ENCODE measurements around the gene UBD.

The UBD gene

GRCh38 chr6:29559524-29560287 is at the start of gene UBD:
UBD (minus strand) TSS chr6:29559732; CDS start chr6:29559701, 31 bp downstream.
- DNase-seq (ENCODE audit: low read depth in 2 of 2) = no peak

GRCh38 chr6:29608131-29608530 is 48.6 kb upstream of the UBD start:
- no peak for DNase-seq (ENCODE audit: low read depth in 2 of 2)

- no peak for DNase-seq (ENCODE audit: low read depth in 2 of 2)
Measured at GRCh38 chr6:29603930-29604329, 44.4 kb upstream of the UBD start.

- no peak for DNase-seq (ENCODE audit: low read depth in 2 of 2)
Measured at GRCh38 chr6:29603456-29603855, 43.9 kb upstream of the UBD start.

GRCh38 chr6:29602564-29603361 is 43.2 kb upstream of the UBD start:
- DNase-seq (ENCODE audit: low read depth in 2 of 2) = no peak

- DNase-seq (ENCODE audit: low read depth in 2 of 2) = no peak
Measured at GRCh38 chr6:29598172-29598747, 38.7 kb upstream of the UBD start.

GRCh38 chr6:29597184-29597583 is 37.7 kb upstream of the UBD start:
- no peak for DNase-seq (ENCODE audit: low read depth in 2 of 2)

GRCh38 chr6:29596381-29596900 is 36.9 kb upstream of the UBD start:
- no peak for DNase-seq (ENCODE audit: low read depth in 2 of 2)

- no peak for DNase-seq (ENCODE audit: low read depth in 2 of 2)
Measured at GRCh38 chr6:29593199-29593855, 33.8 kb upstream of the UBD start.

GRCh38 chr6:29591677-29592076 is 32.1 kb upstream of the UBD start:
- no peak for DNase-seq (ENCODE audit: low read depth in 2 of 2)

- no peak for DNase-seq (ENCODE audit: low read depth in 2 of 2)
Measured at GRCh38 chr6:29590218-29590808, 30.8 kb upstream of the UBD start.

GRCh38 chr6:29589423-29590048 is 30.0 kb upstream of the UBD start:
- peak; percentile 22 to 46 for DNase-seq (ENCODE audit: low read depth in 2 of 2)

GRCh38 chr6:29584821-29585220 is 25.3 kb upstream of the UBD start, which contains the start of gene OR2H2:
OR2H2 (plus strand) TSS chr6:29585121; CDS start chr6:29587945, 2,824 bp downstream.
- no peak for DNase-seq (ENCODE audit: low read depth in 2 of 2)

- DNase-seq (ENCODE audit: low read depth in 2 of 2) = no peak
Measured at GRCh38 chr6:29577544-29577943, 18.0 kb upstream of the UBD start.

GRCh38 chr6:29576056-29576455 is 16.5 kb upstream of the UBD start:
- no peak for DNase-seq (ENCODE audit: low read depth in 2 of 2)

- DNase-seq (ENCODE audit: low read depth in 2 of 2) = no peak
Measured at GRCh38 chr6:29567991-29568390, 8.5 kb upstream of the UBD start.

- no peak for DNase-seq (ENCODE audit: low read depth in 2 of 2)
Measured at GRCh38 chr6:29567541-29567940, 8.0 kb upstream of the UBD start.

GRCh38 chr6:29566856-29567255 is 7.3 kb upstream of the UBD start:
- no peak for DNase-seq (ENCODE audit: low read depth in 2 of 2)

- DNase-seq (ENCODE audit: low read depth in 2 of 2) = no peak
Measured at GRCh38 chr6:29564875-29565274, 5.3 kb upstream of the UBD start.

GRCh38 chr6:29563435-29563965 is 4.0 kb upstream of the UBD start:
- no peak for DNase-seq (ENCODE audit: low read depth in 2 of 2)
